GM19099 (cell line): ENCODE data around the gene SORBS2.

Experiments used
- POLR2A ChIP-seq: IDR thresholded peaks from 3 replicates; pipeline ENCODE4 v1.6.1; 2011; ENCODE audit warnings: low read depth; ENCODE audit not compliant: insufficient read length; ENCODE audit errors: extremely low read depth

SORBS2 gene

GRCh38 chr4:185560316-185560715 is 251.7 kb downstream of the SORBS2 start:
- no peak for TF ChIP-seq POLR2A

- TF ChIP-seq POLR2A: no peak
Observed at GRCh38 chr4:185559915-185560281, 252.1 kb downstream of the SORBS2 start.

DNA sequence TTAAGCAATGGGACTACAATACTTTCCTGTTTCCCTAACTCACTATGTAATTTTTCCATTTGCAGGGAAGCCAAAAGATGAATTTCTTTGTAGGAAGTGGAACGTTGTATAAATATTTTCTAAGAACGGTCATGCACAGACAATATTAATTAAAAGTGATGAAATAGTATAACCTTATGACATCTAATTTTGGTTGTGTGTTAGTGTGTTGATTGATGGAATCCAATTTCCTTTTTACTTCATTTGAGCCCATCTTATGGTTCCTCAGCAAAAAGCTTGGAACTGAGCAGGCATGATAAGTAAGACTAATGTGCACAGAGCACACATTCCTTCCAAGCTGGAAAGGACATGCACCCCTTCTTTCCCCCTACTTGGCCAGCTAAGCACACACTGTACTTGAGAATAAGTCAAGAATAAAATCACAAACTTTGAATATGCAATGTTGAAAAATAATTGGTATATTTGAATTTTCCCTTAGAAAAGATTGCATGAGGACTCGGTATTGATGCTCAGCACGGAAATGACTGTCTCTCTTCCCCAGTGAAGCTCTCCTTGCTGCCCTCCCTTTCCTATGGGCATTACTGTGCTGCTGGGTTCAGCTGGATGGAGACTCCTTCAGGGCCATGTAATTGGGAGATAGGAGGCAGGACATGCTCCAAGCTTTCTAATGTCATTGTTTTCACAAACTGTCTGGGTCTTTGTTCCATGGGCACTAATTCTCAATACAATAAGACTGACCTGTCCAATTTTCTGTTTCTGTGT is 257.4 kb downstream of the SORBS2 start:
- no peak for TF ChIP-seq POLR2A

DNA sequence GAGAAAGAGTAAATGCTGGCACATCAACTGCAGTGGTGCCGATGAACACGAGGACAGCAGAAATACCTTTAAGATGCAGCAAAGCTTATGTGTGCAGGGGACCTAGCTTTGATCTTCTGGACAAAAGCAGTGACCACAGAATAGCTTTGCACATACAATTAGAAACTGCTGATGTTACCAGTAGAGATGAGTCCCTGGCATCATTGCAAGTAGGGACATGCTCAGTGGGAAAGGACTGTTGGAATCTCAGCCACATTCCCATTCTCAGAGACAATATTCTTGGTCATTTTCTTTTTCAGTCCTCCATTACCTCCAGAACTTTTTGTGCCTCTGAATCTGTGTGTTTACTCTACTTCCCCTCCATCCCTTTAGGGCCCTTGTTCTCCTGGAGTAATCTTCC is 259.7 kb downstream of the SORBS2 start:
- no peak for TF ChIP-seq POLR2A

DNA sequence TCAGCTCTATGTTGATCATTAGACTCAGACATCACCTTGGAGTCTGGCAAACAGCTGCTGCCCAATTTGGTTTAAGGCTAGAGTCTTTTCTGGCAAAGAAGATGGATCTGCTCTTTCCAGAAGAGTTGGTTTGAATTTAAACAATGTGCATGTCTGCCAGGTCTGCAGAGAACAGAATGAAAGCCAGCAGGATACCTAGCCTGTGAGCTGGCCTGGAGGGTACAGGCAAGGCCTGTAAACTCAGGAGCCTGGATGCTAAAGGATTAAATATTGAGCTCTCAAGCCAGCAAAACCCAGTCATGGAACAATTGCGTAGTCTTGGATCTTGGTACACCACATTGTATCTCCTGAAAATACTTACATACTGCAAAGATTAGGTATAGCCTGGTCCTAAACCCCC is 261.1 kb downstream of the SORBS2 start:
- no peak for TF ChIP-seq POLR2A

GRCh38 chr4:185549095-185549639 is 262.8 kb downstream of the SORBS2 start:
- TF ChIP-seq POLR2A: no peak

DNA sequence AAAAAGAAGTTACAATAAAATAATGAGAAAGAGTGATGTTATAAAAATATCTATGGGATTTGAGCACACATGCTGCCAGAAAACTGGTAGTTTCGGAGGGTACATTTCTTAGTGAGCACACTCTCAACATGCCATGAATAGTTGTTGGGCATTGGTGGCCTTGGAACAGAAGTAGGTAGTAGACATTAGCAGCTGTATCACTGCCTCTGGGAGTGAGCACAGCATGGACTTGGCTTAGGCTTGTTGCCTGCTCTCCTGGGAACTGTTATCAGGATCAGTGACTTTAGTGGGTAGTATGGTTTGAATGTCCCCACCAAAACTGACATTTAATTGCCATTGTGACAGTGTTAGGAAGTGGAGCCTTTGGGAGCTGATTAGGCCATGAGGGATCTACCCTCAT is 263.4 kb downstream of the SORBS2 start:
- TF ChIP-seq POLR2A: no peak

- no peak for TF ChIP-seq POLR2A
Observed at GRCh38 chr4:185546335-185546734, 265.7 kb downstream of the SORBS2 start.

DNA sequence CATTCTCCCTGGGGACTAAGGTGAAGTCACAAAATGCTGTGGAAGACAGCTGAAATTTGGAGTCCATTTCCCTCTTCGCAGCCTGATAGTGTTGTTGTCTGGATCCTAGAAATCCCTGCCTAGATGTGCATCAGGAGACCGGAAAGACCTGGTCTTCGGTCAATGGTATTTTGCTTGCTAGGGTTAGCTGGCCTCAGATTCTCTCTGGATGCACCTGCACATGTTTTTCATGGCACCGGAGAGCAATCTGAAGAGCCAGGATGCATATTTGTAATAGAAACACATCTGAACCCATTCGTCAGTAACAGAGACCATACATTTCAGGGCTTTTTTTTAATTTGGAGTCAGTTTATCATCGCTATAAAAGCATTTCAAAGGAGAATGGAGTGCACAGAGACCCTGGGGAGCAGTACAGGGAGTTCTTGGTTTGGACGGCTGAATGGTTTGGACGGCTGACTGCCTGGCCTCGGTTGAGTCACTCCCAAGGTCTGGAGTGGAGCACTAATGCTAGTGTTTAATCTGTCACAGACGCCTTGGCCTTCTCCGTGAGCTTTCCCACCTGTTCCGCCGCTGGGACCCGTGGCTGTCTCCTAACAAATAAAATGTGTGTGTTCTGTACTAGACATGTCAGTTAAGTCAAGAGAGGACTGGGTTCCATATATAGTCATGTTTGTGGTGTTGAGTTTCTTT is 269.2 kb downstream of the SORBS2 start:
- TF ChIP-seq POLR2A: no peak

- TF ChIP-seq POLR2A: no peak
Observed at GRCh38 chr4:185541251-185541727, 270.7 kb downstream of the SORBS2 start.

- TF ChIP-seq POLR2A: no peak
Observed at GRCh38 chr4:185540487-185541120, 271.4 kb downstream of the SORBS2 start.

DNA sequence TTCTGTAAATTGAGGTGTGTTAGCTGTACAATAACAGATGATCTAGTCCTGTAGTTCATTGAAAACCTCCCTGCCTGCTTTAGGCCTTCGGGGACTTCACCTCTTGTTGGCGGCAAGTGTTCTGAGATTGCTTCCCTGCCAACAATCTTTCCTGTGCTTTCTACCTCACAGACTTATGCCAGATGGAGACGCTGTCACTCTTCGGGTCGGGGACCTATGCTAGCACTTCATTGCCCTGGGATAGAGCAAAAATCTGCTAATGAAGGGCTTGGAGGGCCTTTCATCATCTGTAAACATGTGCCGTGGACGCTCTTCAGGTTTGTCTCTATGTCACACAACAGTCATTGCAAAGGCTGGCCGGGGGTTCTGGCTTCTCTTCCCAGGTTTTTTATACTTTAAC is 272.0 kb downstream of the SORBS2 start:
- TF ChIP-seq POLR2A: no peak

GRCh38 chr4:185538806-185539205 is 273.2 kb downstream of the SORBS2 start:
- TF ChIP-seq POLR2A: no peak

DNA sequence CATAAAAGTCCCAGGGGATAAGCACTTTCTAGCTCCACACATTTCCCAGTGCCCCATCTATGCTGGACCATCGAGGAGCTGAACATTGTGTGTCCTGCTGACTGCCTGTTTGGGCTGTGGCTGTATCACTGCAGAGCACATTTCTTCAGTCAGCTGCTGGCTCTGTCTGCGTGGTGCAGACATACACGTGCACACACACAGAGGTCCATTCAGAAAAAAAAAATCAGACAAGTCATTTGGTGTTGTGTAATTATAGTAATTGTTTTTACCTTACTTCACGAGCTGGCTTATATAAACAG is 275.6 kb downstream of the SORBS2 start:
- no peak for TF ChIP-seq POLR2A

- no peak for TF ChIP-seq POLR2A
Observed at GRCh38 chr4:185535612-185536410, 276.2 kb downstream of the SORBS2 start.
